GM12878 (cell line): ENCODE measurements around the gene SLC39A7. TPM values are rescaled to one million over a fixed set of nuclear protein-coding genes. Genes with fewer than 3 reads are reported as not detected.

Experiments
- ATF7 ChIP-seq: fragments of 450-650 bp; IDR thresholded peaks from 2 replicates; pipeline ENCODE4 v1.6.1; 2016; ENCODE audit warnings: low read depth, mild to moderate bottlenecking
- EP300 ChIP-seq, 2 experiments: fragments of 150-350 bp in 1 of 2; IDR thresholded peaks; 2 replicates each; pipeline ENCODE4 v1.6.1; 2011 to 2012; ENCODE audit warnings: low read depth in 2 of 2, low read length in 2 of 2, borderline replicate concordance in 1 of 2, improper control_type of control experiment in 1 of 2, inconsistent platforms in 1 of 2; ENCODE audit not compliant: control insufficient read depth in 1 of 2
- MXI1 ChIP-seq: fragments of 150-350 bp; IDR thresholded peaks from 2 replicates; pipeline ENCODE4 v1.6.1; 2011; ENCODE audit warnings: low read depth, mild to moderate bottlenecking, inconsistent platforms, low read length, improper control_type of control experiment
- NFYB ChIP-seq: IDR thresholded peaks from 2 replicates; pipeline ENCODE4 v1.6.1; 2011; ENCODE audit warnings: low read depth, mild to moderate bottlenecking, low read length, improper control_type of control experiment, moderate library complexity; ENCODE audit not compliant: insufficient read depth
- PAX5 ChIP-seq: IDR thresholded peaks from 2 replicates; pipeline ENCODE4 v1.6.1; 2011; ENCODE audit warnings: low read depth, low read length, borderline replicate concordance
- PAX8 ChIP-seq: fragments of 450-650 bp; IDR thresholded peaks from 2 replicates; pipeline ENCODE4 v1.6.1; 2017; ENCODE audit warnings: mild to moderate bottlenecking, moderate library complexity
- PML ChIP-seq: IDR thresholded peaks from 2 replicates; pipeline ENCODE4 v1.6.1; 2012; ENCODE audit warnings: low read length, inconsistent platforms
- POLR2AphosphoS2 ChIP-seq: IDR thresholded peaks from 2 replicates; pipeline ENCODE4 v1.6.1; 2011; ENCODE audit warnings: low read depth, mild to moderate bottlenecking, low read length, improper control_type of control experiment, moderate library complexity
- RUNX3 ChIP-seq: IDR thresholded peaks from 2 replicates; pipeline ENCODE4 v1.6.1; 2012; ENCODE audit warnings: low read length, inconsistent platforms
- SMAD1 ChIP-seq: fragments of 450-650 bp; IDR thresholded peaks from 2 replicates; pipeline ENCODE4 v1.6.1; 2018; ENCODE audit warnings: mild to moderate bottlenecking, low read depth; ENCODE audit not compliant: partially characterized antibody
- SRF ChIP-seq, 2 experiments: IDR thresholded peaks; 2 replicates each; pipeline ENCODE4 v1.6.1; 2011; ENCODE audit warnings: low read depth in 2 of 2, low read length in 2 of 2, mild to moderate bottlenecking in 1 of 2, moderate library complexity in 1 of 2
- STAT1 ChIP-seq: fragments of 450-650 bp; conservative IDR thresholded peaks from 2 replicates; pipeline ENCODE4 v1.6.1; 2014; ENCODE audit warnings: antibody characterized with exemption, mild to moderate bottlenecking
- TCF3 ChIP-seq: IDR thresholded peaks from 2 replicates; pipeline ENCODE4 v1.6.1; 2012; ENCODE audit warnings: low read depth, mild to moderate bottlenecking, low read length, borderline replicate concordance; ENCODE audit not compliant: insufficient read depth
- ZNF217 ChIP-seq: fragments of 450-650 bp; IDR thresholded peaks from 2 replicates; pipeline ENCODE4 v1.6.1; 2017; ENCODE audit warnings: antibody characterized with exemption, mild to moderate bottlenecking
- polyA plus RNA-seq, 11 experiments: library from polyadenylated mRNA; depleted of rRNA in 4 of 11; unstranded in 6 of 11; stranded (reverse) in 5 of 11; fragments of >200 nt; fragmentation: Nextera tagmentation in 4 of 11; fragmentation: Illumina TruSeq in 1 of 11; extraction: Ambion mirVana in 4 of 11; extraction: Trizol in 1 of 11; gene quantifications; 1 replicate in 1 of 11; 2 replicates in 10 of 11; pipeline versions ENCODE4 v1.2.1 to v1.2.3, GENCODE V29; 2011 to 2016; ENCODE audit warnings: inconsistent platforms in 2 of 11, missing spikeins in 2 of 11, low read depth in 1 of 11
- total RNA-seq, 4 experiments: library from RNA; depleted of rRNA in 3 of 4; stranded (reverse); fragments of >200 nt in 3 of 4; fragmentation: Illumina TruSeq in 1 of 4; extraction: Trizol in 1 of 4; gene quantifications; 2 replicates each; pipeline versions ENCODE4 v1.2.1 to v1.2.3, GENCODE V29; 2013 to 2021
- TF ChIP-seq, protein P1 (sequence below): fragments of 450-650 bp; conservative IDR thresholded peaks from 2 replicates; pipeline ENCODE4 v1.6.1; 2017; ENCODE audit warnings: mild to moderate bottlenecking, moderate library complexity
- TF ChIP-seq, protein P2 (sequence below): IDR thresholded peaks from 2 replicates; pipeline ENCODE4 v1.6.1; 2011; ENCODE audit warnings: low read depth, low read length, improper control_type of control experiment, borderline replicate concordance
- TF ChIP-seq, protein P3 (sequence below): fragments of 450-650 bp; IDR thresholded peaks from 2 replicates; pipeline ENCODE4 v1.6.1; 2016; ENCODE audit warnings: mild to moderate bottlenecking
- TF ChIP-seq, protein P4 (sequence below): fragments of 450-650 bp; IDR thresholded peaks from 2 replicates; pipeline ENCODE4 v1.6.1; 2017; ENCODE audit warnings: mild to moderate bottlenecking, moderate library complexity
- TF ChIP-seq, protein P5 (sequence below): IDR thresholded peaks from 2 replicates; pipeline ENCODE4 v1.6.1; 2011; ENCODE audit warnings: mild to moderate bottlenecking, low read depth, low read length, moderate library complexity; ENCODE audit not compliant: insufficient replicate concordance

Gene SLC39A7
- total and polyA plus RNA-seq, 10 of the 15 experiments (the other 5 are each of a cell fraction or from before 2014, with no cell fraction given): 7.3 to 63.1 (median 40.6) TPM

DNA sequence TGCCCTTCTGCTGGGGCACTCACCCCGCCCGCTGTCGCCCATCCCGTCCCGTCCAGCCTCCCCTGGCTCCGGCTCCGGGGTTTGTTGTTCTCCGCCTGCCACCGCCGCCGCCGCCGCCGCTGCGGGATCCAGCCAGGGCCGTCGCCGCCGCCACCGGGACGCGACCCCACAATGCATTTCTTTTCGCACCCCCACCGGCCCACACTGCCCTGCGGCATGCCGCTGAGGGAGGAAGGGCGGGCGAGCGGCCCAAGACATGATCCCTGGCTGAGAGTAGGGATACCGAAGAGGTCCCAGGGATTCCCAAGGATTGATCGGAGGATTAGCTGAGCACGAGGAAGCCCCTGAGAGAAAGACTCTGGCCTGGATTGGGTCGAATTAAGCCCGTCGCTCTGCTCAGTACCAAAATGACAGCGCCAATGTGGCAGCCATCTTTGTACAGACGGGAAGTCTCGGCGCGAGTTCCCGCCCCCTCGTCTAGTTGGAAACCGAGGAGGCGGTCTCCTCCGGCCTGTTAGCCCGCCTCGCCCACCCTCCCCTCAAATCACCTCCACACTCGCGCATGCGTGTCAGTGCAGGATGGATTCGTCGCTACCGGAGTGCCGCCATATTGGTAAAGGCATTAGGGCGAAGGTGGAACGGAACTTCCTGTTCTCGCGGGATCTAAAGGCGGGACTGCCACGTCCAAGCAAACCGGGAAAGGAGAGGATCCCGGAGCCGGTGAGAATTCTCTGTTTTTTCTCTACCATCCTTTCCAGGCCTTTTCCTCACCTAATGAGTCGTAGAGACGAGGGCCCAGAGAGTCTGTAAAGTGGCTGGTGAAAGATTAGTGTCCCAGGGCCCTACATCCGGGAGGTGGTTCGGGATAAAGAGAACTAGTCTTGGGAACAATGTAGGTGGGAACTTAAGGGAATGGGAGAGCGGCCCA, at the start of gene SLC39A7, which contains the start of gene RXRB (continued):
- TF ChIP-seq SRF (IDR thresholded peaks at IDR 0.05; ENCODE audit: low read depth in 2 of 2, low read length in 2 of 2) (0 out of 4 replicates have a peak, but pooled peaks of 1 of the 2 experiments have one; percentile 1), PAX8 (no peak), EP300 (IDR thresholded peaks at IDR 0.05; ENCODE audit: borderline replicate concordance in 1 of 2, control insufficient read depth in 1 of 2, low read depth in 2 of 2, low read length in 2 of 2) (peak in 1 of 2 experiments; percentile 12; a peak in 1 of 4 replicates), TCF3 (no peak), ZNF217 (no peak), SMAD1 (peak; percentile 32), NFYB (peak; percentile 28; the same call in 1 of the 2 replicates), MXI1 (peak; percentile 79; the same call in 1 of the 2 replicates), PAX5 (peak; percentile 6; the same call in 1 of the 2 replicates), ATF7 (no peak), POLR2AphosphoS2 (peak; percentile 89), STAT1 (peak; percentile 93; the same call in 1 of the 2 replicates), PML (no peak), RUNX3 (no peak)
- TF ChIP-seq, protein P1, sequence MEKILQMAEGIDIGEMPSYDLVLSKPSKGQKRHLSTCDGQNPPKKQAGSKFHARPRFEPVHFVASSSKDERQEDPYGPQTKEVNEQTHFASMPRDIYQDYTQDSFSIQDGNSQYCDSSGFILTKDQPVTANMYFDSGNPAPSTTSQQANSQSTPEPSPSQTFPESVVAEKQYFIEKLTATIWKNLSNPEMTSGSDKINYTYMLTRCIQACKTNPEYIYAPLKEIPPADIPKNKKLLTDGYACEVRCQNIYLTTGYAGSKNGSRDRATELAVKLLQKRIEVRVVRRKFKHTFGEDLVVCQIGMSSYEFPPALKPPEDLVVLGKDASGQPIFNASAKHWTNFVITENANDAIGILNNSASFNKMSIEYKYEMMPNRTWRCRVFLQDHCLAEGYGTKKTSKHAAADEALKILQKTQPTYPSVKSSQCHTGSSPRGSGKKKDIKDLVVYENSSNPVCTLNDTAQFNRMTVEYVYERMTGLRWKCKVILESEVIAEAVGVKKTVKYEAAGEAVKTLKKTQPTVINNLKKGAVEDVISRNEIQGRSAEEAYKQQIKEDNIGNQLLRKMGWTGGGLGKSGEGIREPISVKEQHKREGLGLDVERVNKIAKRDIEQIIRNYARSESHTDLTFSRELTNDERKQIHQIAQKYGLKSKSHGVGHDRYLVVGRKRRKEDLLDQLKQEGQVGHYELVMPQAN: peak; percentile 54
- TF ChIP-seq, protein P2, sequence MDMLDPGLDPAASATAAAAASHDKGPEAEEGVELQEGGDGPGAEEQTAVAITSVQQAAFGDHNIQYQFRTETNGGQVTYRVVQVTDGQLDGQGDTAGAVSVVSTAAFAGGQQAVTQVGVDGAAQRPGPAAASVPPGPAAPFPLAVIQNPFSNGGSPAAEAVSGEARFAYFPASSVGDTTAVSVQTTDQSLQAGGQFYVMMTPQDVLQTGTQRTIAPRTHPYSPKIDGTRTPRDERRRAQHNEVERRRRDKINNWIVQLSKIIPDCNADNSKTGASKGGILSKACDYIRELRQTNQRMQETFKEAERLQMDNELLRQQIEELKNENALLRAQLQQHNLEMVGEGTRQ: no peak
- TF ChIP-seq, protein P3, sequence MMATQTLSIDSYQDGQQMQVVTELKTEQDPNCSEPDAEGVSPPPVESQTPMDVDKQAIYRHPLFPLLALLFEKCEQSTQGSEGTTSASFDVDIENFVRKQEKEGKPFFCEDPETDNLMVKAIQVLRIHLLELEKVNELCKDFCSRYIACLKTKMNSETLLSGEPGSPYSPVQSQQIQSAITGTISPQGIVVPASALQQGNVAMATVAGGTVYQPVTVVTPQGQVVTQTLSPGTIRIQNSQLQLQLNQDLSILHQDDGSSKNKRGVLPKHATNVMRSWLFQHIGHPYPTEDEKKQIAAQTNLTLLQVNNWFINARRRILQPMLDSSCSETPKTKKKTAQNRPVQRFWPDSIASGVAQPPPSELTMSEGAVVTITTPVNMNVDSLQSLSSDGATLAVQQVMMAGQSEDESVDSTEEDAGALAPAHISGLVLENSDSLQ: peak; percentile 47; the same call in 1 of the 2 replicates
- TF ChIP-seq, protein P4, sequence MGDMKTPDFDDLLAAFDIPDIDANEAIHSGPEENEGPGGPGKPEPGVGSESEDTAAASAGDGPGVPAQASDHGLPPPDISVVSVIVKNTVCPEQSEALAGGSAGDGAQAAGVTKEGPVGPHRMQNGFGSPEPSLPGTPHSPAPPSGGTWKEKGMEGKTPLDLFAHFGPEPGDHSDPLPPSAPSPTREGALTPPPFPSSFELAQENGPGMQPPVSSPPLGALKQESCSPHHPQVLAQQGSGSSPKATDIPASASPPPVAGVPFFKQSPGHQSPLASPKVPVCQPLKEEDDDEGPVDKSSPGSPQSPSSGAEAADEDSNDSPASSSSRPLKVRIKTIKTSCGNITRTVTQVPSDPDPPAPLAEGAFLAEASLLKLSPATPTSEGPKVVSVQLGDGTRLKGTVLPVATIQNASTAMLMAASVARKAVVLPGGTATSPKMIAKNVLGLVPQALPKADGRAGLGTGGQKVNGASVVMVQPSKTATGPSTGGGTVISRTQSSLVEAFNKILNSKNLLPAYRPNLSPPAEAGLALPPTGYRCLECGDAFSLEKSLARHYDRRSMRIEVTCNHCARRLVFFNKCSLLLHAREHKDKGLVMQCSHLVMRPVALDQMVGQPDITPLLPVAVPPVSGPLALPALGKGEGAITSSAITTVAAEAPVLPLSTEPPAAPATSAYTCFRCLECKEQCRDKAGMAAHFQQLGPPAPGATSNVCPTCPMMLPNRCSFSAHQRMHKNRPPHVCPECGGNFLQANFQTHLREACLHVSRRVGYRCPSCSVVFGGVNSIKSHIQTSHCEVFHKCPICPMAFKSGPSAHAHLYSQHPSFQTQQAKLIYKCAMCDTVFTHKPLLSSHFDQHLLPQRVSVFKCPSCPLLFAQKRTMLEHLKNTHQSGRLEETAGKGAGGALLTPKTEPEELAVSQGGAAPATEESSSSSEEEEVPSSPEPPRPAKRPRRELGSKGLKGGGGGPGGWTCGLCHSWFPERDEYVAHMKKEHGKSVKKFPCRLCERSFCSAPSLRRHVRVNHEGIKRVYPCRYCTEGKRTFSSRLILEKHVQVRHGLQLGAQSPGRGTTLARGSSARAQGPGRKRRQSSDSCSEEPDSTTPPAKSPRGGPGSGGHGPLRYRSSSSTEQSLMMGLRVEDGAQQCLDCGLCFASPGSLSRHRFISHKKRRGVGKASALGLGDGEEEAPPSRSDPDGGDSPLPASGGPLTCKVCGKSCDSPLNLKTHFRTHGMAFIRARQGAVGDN: no peak
- TF ChIP-seq, protein P5, sequence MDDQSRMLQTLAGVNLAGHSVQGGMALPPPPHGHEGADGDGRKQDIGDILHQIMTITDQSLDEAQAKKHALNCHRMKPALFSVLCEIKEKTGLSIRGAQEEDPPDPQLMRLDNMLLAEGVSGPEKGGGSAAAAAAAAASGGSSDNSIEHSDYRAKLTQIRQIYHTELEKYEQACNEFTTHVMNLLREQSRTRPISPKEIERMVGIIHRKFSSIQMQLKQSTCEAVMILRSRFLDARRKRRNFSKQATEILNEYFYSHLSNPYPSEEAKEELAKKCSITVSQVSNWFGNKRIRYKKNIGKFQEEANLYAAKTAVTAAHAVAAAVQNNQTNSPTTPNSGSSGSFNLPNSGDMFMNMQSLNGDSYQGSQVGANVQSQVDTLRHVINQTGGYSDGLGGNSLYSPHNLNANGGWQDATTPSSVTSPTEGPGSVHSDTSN: no peak
